ENCODE data around the gene BMP8A.

DNA sequence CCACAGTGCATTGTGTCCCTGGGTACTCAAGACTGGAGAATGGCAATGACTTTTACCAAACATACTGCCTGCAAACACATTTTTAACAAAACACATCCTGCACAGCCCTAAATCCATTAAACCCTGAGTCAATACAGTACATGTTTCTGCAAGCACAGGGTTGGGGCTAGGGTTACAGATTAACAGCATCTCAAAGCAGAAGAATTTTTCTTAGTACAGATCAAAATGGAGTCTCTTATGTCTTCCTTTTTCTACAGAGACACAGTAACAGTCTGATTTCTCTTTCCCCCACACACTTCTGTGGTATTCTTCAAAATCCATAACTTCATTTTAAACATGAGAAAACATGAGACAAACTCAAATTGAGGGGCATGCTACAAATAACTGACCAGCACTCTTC, 13.9 kb downstream of the BMP8A start:
- TF ChIP-seq MAFK (IDR thresholded peaks at IDR 0.05; ENCODE audit: partially characterized antibody), result no peak
- no peak for TF ChIP-seq SMC3 (IDR thresholded peaks at IDR 0.05)
- no peak for TF ChIP-seq CEBPB (IDR thresholded peaks at IDR 0.05)
- TF ChIP-seq RNF2 (IDR thresholded peaks at IDR 0.05; ENCODE audit: borderline replicate concordance, low read depth), result no peak
- TF ChIP-seq, protein P1, sequence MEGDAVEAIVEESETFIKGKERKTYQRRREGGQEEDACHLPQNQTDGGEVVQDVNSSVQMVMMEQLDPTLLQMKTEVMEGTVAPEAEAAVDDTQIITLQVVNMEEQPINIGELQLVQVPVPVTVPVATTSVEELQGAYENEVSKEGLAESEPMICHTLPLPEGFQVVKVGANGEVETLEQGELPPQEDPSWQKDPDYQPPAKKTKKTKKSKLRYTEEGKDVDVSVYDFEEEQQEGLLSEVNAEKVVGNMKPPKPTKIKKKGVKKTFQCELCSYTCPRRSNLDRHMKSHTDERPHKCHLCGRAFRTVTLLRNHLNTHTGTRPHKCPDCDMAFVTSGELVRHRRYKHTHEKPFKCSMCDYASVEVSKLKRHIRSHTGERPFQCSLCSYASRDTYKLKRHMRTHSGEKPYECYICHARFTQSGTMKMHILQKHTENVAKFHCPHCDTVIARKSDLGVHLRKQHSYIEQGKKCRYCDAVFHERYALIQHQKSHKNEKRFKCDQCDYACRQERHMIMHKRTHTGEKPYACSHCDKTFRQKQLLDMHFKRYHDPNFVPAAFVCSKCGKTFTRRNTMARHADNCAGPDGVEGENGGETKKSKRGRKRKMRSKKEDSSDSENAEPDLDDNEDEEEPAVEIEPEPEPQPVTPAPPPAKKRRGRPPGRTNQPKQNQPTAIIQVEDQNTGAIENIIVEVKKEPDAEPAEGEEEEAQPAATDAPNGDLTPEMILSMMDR (IDR thresholded peaks at IDR 0.05), result no peak
- TF ChIP-seq MYC (IDR thresholded peaks at IDR 0.05; ENCODE audit: borderline replicate concordance, low read length), result no peak
- no peak for TF ChIP-seq RFX5 (IDR thresholded peaks at IDR 0.05)
- TF ChIP-seq POLR2A (IDR thresholded peaks at IDR 0.05; ENCODE audit: low read length), result no peak
- TF ChIP-seq KDM1A (IDR thresholded peaks at IDR 0.05; ENCODE audit: low read depth), result no peak
- TF ChIP-seq ESRRA (IDR thresholded peaks at IDR 0.05; ENCODE audit: borderline replicate concordance, low read length), result no peak
- TF ChIP-seq EP300 (IDR thresholded peaks at IDR 0.05), result no peak
